ENCODE data around the gene SHB. TPM values are rescaled to one million over a fixed set of nuclear protein-coding genes. Genes with fewer than 3 reads are reported as not detected.

Gene SHB
- total RNA-seq, 2 experiments from 2014 or later = 1.1 to 1.2 TPM

DNA sequence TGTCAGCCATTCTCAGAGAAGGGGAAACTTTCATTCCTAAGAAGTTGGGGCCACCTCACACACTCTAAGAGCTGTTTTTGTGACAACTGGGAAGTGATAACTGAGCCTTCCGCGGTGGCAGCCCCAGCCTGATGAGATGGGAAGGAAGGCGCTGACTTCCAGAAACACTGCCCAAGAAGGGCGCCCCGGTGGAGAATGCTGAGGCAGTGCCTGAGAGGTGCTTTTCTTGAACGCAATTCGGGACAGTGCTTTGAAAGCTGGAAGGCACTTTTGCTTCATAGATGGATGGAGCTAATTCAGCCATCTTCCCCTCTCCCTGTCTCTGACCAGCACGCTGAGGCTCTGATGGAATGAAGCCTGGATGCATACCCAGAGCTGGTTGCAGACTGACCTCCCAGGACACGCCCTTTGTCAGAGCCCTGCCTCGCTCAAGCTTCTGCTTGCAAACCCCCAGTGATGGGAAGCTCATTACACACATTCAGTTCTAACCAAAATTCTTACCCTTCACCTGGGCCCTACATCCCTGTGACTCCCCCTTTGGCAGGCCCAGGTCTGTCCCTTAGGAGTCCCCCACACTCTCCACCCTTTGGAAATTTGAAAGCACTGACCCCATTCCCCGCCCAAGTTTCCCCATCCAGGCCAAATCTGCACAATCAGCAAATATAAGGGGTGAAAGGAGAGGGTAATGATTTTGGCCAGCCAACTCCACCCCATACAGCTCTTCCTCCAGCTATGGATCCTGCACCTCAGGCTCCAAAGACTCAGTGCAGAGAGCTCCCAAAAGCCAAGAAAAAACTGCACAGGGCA, 98.5 kb downstream of the SHB start:
- no peak overlapping the region for H3K27ac ChIP-seq (ENCODE audit: low read depth in 1 of 2, low read length in 2 of 2)
- no peaks in the 10 kb centered on the region for H3K36me3 Mint-ChIP-seq (ENCODE audit: low read depth)
- TF ChIP-seq, protein P1, sequence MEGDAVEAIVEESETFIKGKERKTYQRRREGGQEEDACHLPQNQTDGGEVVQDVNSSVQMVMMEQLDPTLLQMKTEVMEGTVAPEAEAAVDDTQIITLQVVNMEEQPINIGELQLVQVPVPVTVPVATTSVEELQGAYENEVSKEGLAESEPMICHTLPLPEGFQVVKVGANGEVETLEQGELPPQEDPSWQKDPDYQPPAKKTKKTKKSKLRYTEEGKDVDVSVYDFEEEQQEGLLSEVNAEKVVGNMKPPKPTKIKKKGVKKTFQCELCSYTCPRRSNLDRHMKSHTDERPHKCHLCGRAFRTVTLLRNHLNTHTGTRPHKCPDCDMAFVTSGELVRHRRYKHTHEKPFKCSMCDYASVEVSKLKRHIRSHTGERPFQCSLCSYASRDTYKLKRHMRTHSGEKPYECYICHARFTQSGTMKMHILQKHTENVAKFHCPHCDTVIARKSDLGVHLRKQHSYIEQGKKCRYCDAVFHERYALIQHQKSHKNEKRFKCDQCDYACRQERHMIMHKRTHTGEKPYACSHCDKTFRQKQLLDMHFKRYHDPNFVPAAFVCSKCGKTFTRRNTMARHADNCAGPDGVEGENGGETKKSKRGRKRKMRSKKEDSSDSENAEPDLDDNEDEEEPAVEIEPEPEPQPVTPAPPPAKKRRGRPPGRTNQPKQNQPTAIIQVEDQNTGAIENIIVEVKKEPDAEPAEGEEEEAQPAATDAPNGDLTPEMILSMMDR (IDR thresholded peaks at IDR 0.05) = no peak
- POLR2A ChIA-PET = no interaction called here
- no peak overlapping the region for H3K27ac Mint-ChIP-seq
- intact Hi-C loops (cut with DNase I, micrococcal nuclease) = no loop called here
- H3K9me3 Mint-ChIP-seq = no peaks in the 10 kb centered on the region
- H3K4me1 ChIP-seq (ENCODE audit: insufficient read depth, low read length) = no peaks in the 10 kb centered on the region
- H3K4me3 ChIP-seq (ENCODE audit: low read length) = no peak overlapping the region
- H3K27me3 ChIP-seq (ENCODE audit: control insufficient read depth in 1 of 2, insufficient read depth in 2 of 2, low read length in 2 of 2) = no peaks in the 10 kb centered on the region
- no peaks in the 10 kb centered on the region for H3K4me1 Mint-ChIP-seq (ENCODE audit: low read depth)
- no peak for DNase-seq
- H3K9me3 ChIP-seq (ENCODE audit: control insufficient read depth in 1 of 2, insufficient read depth in 1 of 2, low read length in 2 of 2) = no peaks in the 10 kb centered on the region
- H3K27me3 Mint-ChIP-seq = no peaks in the 10 kb centered on the region
- CTCF ChIA-PET = no interaction called here
- no peak overlapping the region for H3K4me3 Mint-ChIP-seq
- H3K36me3 ChIP-seq (ENCODE audit: insufficient read depth, low read length) = no peaks in the 10 kb centered on the region
- no peak for ATAC-seq (ENCODE audit: poor library complexity)

DNA sequence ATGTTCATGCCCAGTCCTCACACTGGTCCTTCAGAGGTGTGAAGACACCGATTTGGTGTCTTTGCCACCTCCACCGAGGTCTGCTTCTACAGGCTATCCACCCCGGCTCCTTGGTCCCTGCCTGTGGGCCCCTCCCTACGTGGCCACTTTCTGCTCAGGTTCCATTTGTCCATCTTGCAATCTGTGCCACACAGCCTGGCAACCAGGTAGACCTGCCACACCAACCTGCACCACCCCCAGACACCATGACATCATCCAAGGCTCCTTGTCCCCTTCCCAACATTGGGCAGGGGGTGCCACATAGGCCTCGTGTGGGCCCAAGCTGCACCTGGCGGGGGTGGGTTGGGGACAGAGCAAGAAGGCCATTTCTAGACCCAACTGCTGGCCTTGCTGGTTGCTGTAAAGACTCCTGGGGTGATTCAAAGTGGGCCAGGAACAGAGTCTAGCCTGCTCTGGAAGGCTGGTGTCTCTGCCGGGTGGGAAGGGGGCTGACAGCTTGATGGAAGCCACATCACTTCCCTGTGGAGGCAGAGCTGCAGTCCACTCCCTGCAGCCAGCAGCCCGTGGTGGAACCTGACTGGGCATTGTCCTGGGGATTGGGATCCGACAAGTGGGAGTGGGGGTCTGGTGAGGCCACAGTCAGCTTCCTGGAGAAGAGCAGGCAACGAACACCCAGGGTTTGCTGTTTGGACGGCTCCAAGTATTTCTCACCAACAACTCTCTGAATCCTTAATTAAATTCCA, 99.3 kb downstream of the SHB start:
- Histone ChIP-seq H3K9me3 (ENCODE audit: control insufficient read depth in 1 of 2, insufficient read depth in 1 of 2, low read length in 2 of 2) (no peaks in the 10 kb centered on the region), H3K36me3 (ENCODE audit: insufficient read depth, low read length) (no peaks in the 10 kb centered on the region), H3K4me3 (ENCODE audit: low read length) (no peak overlapping the region), H3K27ac (ENCODE audit: low read depth in 1 of 2, low read length in 2 of 2) (no peak overlapping the region), H3K27me3 (ENCODE audit: control insufficient read depth in 1 of 2, insufficient read depth in 2 of 2, low read length in 2 of 2) (no peaks in the 10 kb centered on the region), H3K4me1 (ENCODE audit: insufficient read depth, low read length) (no peaks in the 10 kb centered on the region)
- CTCF ChIA-PET = no interaction called here
- Mint-ChIP-seq H3K27me3 (no peaks in the 10 kb centered on the region), H3K4me3 (no peak overlapping the region), H3K4me1 (ENCODE audit: low read depth) (no peaks in the 10 kb centered on the region), H3K36me3 (ENCODE audit: low read depth) (no peaks in the 10 kb centered on the region), H3K27ac (no peak overlapping the region), H3K9me3 (no peaks in the 10 kb centered on the region)
- intact Hi-C loops (cut with DNase I, micrococcal nuclease) = no loop called here
- DNase-seq (no peak), ATAC-seq (ENCODE audit: poor library complexity) (no peak)
- POLR2A ChIA-PET = no interaction called here
- TF ChIP-seq, protein P1 (IDR thresholded peaks at IDR 0.05) = no peak

DNA sequence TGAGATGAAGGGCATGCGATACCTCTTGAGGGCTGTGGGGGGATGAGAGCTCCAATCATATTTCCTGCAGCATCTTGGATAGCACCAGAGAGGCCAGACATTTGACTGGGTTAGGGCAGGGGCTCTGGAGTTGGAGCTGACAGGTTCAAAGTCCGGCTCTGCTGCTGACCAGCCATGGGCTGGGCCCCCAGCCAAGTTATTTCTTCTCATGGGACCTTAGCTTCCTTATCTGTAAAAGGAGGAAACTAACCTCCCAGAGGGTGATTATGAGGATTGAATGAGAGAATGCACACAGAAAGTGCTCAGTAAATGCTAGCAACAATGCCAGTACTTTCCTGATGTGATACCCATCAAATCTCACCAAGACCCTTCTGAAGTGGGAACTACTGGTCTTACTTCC, 99.9 kb downstream of the SHB start:
- Mint-ChIP-seq H3K36me3 (ENCODE audit: low read depth) (no peaks in the 10 kb centered on the region), H3K4me1 (ENCODE audit: low read depth) (no peaks in the 10 kb centered on the region), H3K27me3 (no peaks in the 10 kb centered on the region), H3K27ac (no peak overlapping the region), H3K9me3 (no peaks in the 10 kb centered on the region), H3K4me3 (no peak overlapping the region)
- no peak for ATAC-seq (ENCODE audit: poor library complexity)
- DNase-seq = no peak
- intact Hi-C loops (cut with DNase I, micrococcal nuclease) = no loop called here
- H3K9me3 ChIP-seq (ENCODE audit: control insufficient read depth in 1 of 2, insufficient read depth in 1 of 2, low read length in 2 of 2) = no peaks in the 10 kb centered on the region
- no peak overlapping the region for H3K4me3 ChIP-seq (ENCODE audit: low read length)
- no peak overlapping the region for H3K27ac ChIP-seq (ENCODE audit: low read depth in 1 of 2, low read length in 2 of 2)
- no peaks in the 10 kb centered on the region for H3K27me3 ChIP-seq (ENCODE audit: control insufficient read depth in 1 of 2, insufficient read depth in 2 of 2, low read length in 2 of 2)
- ChIA-PET CTCF (no interaction called here), POLR2A (no interaction called here)
- no peaks in the 10 kb centered on the region for H3K36me3 ChIP-seq (ENCODE audit: insufficient read depth, low read length)
- no peaks in the 10 kb centered on the region for H3K4me1 ChIP-seq (ENCODE audit: insufficient read depth, low read length)
- TF ChIP-seq, protein P1 (IDR thresholded peaks at IDR 0.05) = no peak
